ENCODE results near the gene VENTX.

Gene VENTX

GRCh38 chr10:133237588-133238465, at the start of gene VENTX:
VENTX (plus strand) TSS chr10:133237855; CDS start chr10:133237915, 60 bp downstream.
- no peak for DNase-seq

- no peak for DNase-seq
Observed at GRCh38 chr10:133187906-133188681, 49.6 kb upstream of the VENTX start.

- no peak for DNase-seq
Observed at GRCh38 chr10:133189256-133189655, 48.4 kb upstream of the VENTX start.

GRCh38 chr10:133189726-133190125, 47.9 kb upstream of the VENTX start:
- DNase-seq = no peak

- DNase-seq = no peak
Observed at GRCh38 chr10:133190225-133190624, 47.4 kb upstream of the VENTX start.

GRCh38 chr10:133191651-133192050, 46.0 kb upstream of the VENTX start:
- no peak for DNase-seq

GRCh38 chr10:133194151-133194550, 43.5 kb upstream of the VENTX start:
- no peak for DNase-seq

GRCh38 chr10:133195096-133195495, 42.6 kb upstream of the VENTX start:
- DNase-seq = no peak

- DNase-seq = no peak
Observed at GRCh38 chr10:133195611-133196010, 42.0 kb upstream of the VENTX start.

- no peak for DNase-seq
Observed at GRCh38 chr10:133196221-133196915, 41.3 kb upstream of the VENTX start.

- no peak for DNase-seq
Observed at GRCh38 chr10:133196936-133197758, 40.5 kb upstream of the VENTX start.

- no peak for DNase-seq
Observed at GRCh38 chr10:133197786-133198185, 39.9 kb upstream of the VENTX start.

GRCh38 chr10:133198206-133198605, 39.4 kb upstream of the VENTX start:
- no peak for DNase-seq

- DNase-seq = no peak
Observed at GRCh38 chr10:133198621-133199487, 38.8 kb upstream of the VENTX start.

GRCh38 chr10:133199488-133199885, 38.2 kb upstream of the VENTX start:
- DNase-seq = no peak

- DNase-seq = no peak
Observed at GRCh38 chr10:133199992-133200611, 37.6 kb upstream of the VENTX start.

GRCh38 chr10:133200621-133201031, 37.0 kb upstream of the VENTX start:
- no peak for DNase-seq

GRCh38 chr10:133201151-133201947, 36.3 kb upstream of the VENTX start:
- DNase-seq = no peak

GRCh38 chr10:133201948-133202725, 35.5 kb upstream of the VENTX start:
- DNase-seq = no peak

Data from C1 segment of cervical spinal cord (tissue), 14 donors.